ENCODE results near the gene SOX18. TPM values are rescaled to one million over a fixed set of nuclear protein-coding genes. Genes with fewer than 3 reads are reported as not detected.

SOX18 gene
- total and polyA plus RNA-seq, 2 donors (not counting 1 experiment from before 2014, with no cell fraction given) = not detected

DNA sequence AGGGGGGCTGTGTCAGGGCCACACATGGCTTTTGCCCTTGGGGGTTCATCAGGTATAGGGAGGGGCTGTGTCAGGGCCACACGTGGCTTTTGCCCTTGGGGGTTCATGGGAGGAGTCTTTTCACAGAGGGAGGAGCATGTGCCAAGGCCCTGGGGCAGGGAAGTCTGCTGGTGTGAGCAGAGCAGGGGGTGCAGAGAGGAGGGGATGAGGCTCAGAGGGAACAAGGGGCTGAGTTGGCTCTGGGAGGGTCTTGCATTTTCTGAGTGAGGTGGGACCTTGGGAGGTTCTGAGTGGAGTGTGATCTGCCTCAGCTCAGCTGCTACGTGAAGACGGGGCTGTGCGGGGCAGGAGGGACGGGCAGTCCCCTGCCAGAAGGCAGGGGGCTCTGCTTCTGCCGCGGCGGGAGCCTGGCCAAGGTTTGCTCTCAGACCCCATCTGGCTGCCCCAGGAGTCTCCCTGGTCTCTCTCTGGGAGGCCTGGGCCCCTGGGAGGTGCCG is 6.0 kb upstream of the SOX18 start:
- Histone ChIP-seq H2AFZ (ENCODE audit: low read length) (no peak overlapping the region), H4K20me1 (ENCODE audit: control insufficient read depth, extremely low read depth, insufficient read depth, low read length) (no peaks in the 10 kb centered on the region), H3K4me1 (ENCODE audit: control insufficient read depth, extremely low read depth, insufficient read depth, low read length) (no peaks in the 10 kb centered on the region), H3K79me2 (ENCODE audit: control insufficient read depth, insufficient read depth, low read length) (no peaks in the 10 kb centered on the region), H3K9me3 (ENCODE audit: control insufficient read depth, insufficient read depth, low read depth, low read length) (no peaks in the 10 kb centered on the region), H3K4me2 (ENCODE audit: extremely low read depth, insufficient read depth, low read length) (no peak overlapping the region), H3K27ac (ENCODE audit: insufficient read depth, low read length) (no peak overlapping the region), H3K27me3 (ENCODE audit: control insufficient read depth, insufficient read depth, low read length) (no peaks in the 10 kb centered on the region), H3K36me3 (ENCODE audit: control insufficient read depth, insufficient read depth, low read length) (no peaks in the 10 kb centered on the region), H3K4me3 (replicated peaks in 1 of 4; ENCODE audit: control extremely low read depth in 1 of 4, insufficient read depth in 1 of 4, low read depth in 3 of 4, low read length in 4 of 4) (no peak overlapping the region), H3K9ac (ENCODE audit: insufficient read depth, low read length) (no peak overlapping the region)
- TF ChIP-seq EZH2 (IDR thresholded peaks at IDR 0.05; ENCODE audit: low read length, missing control alignments) (no peak), CTCF (conservative IDR thresholded peaks at IDR 0.05 in 1 of 2, IDR thresholded peaks at IDR 0.05 in 1 of 2; ENCODE audit: low read depth in 1 of 2, low read length in 2 of 2) (no peak)
- no peak for DNase-seq (ENCODE audit: low read depth in 2 of 2)

DNA sequence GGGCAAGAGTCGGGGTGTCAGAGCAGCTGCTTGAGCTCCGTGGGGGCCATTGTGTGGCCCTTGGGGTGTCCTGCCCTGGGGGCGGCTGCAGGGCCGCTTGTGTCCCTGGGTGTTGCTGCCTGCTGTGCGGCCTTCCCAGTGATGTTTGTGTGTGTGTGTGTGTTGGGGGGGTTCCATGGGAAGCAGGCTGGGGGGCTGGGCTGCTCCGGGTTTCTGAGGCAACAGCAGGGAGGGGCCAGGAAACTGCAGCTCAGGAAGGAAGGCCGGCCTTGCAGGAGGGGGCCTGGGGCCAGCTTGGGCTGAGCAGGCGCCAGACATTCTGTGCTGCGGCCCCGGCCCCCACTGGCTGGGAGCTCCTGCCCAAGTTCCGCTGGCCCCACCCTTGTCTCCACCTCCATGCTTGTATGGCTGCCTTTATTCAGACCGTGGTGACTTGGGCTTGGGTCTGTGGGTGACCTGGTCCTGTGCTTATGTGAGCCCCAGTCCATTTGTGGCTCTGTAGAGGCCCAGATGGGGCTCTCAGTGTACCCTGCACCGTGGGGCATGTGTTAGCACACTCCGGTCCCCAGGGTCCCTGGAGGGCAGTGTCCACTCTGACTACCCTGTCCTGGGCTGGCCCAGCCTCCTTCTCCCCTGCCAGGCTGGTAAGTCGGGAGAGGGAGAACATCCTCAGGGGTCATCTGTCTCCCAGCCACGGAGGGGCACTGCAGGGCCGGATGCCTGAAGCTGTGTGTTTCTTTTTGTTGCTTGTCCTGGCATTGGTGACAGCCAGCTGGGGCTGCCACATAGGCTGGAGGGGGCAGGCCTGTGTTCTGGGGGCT is 4.6 kb upstream of the SOX18 start:
- H3K4me3 ChIP-seq (replicated peaks in 1 of 4; ENCODE audit: control extremely low read depth in 1 of 4, insufficient read depth in 1 of 4, low read depth in 3 of 4, low read length in 4 of 4) = no peak overlapping the region
- no peak overlapping the region for H3K4me2 ChIP-seq (ENCODE audit: extremely low read depth, insufficient read depth, low read length)
- H2AFZ ChIP-seq (ENCODE audit: low read length) = no peak overlapping the region
- H3K9ac ChIP-seq (ENCODE audit: insufficient read depth, low read length) = no peak overlapping the region
- no peaks in the 10 kb centered on the region for H3K4me1 ChIP-seq (ENCODE audit: control insufficient read depth, extremely low read depth, insufficient read depth, low read length)
- no peak overlapping the region for H3K27ac ChIP-seq (ENCODE audit: insufficient read depth, low read length)
- TF ChIP-seq EZH2 (IDR thresholded peaks at IDR 0.05; ENCODE audit: low read length, missing control alignments) (peak; percentile 16), CTCF (conservative IDR thresholded peaks at IDR 0.05 in 1 of 2, IDR thresholded peaks at IDR 0.05 in 1 of 2; ENCODE audit: low read depth in 1 of 2, low read length in 2 of 2) (peak; percentile 12 to 26)
- DNase-seq (ENCODE audit: low read depth in 2 of 2) = peak in 1 of 2 donors; percentile 32
- peaks cover 6% of the 10 kb centered on the region for H3K27me3 ChIP-seq (ENCODE audit: control insufficient read depth, insufficient read depth, low read length)
- no peaks in the 10 kb centered on the region for H3K36me3 ChIP-seq (ENCODE audit: control insufficient read depth, insufficient read depth, low read length)
- H3K79me2 ChIP-seq (ENCODE audit: control insufficient read depth, insufficient read depth, low read length) = no peaks in the 10 kb centered on the region
- H3K9me3 ChIP-seq (ENCODE audit: control insufficient read depth, insufficient read depth, low read depth, low read length) = no peaks in the 10 kb centered on the region
- no peaks in the 10 kb centered on the region for H4K20me1 ChIP-seq (ENCODE audit: control insufficient read depth, extremely low read depth, insufficient read depth, low read length)

DNA sequence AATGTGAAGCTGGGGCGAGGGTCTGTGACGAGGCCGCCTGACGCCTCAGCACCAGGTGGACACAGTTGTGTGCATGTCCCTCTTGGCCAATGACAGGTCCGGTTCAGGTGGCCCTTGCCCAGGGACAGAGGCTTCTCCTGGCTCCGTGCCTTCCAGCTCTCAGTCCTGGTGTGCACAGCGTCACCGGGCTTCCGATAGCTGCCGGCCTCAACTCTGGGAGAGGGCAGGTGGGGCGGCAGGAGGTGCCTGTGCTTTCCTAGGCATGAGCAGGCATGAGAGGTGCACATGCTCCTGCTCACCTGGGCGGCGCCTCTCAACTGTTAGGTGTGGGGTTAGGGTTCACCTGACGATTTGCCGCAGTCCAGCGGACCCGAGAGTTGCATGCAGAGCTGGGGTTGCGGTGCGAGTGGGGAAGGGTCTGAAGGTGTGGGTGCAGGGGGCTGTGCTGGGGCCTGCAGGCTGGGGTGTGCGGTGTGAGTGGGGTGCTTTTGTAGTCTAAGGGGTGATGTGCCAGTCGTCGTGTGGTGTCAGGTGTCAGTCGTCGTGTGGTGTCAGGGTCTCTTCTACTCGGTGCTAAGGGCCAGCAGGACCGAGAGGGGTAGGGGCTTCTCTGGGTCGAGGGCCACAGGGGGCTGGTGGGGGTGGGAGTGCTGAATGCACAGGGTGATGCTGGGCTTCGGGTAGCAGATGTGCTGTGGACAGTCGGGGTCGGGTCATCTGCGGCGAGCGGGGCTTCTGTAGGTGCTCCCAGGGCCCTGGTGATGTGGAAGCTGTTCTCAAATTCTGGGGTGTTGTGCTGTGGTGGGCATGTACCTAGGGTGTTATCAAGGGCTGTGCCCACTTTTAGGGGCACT is 3.8 kb upstream of the SOX18 start:
- no peak for DNase-seq (ENCODE audit: low read depth in 2 of 2)
- Histone ChIP-seq H2AFZ (ENCODE audit: low read length) (no peak overlapping the region), H4K20me1 (ENCODE audit: control insufficient read depth, extremely low read depth, insufficient read depth, low read length) (no peaks in the 10 kb centered on the region), H3K27me3 (ENCODE audit: control insufficient read depth, insufficient read depth, low read length) (peaks cover 6% of the 10 kb centered on the region), H3K79me2 (ENCODE audit: control insufficient read depth, insufficient read depth, low read length) (no peaks in the 10 kb centered on the region), H3K9ac (ENCODE audit: insufficient read depth, low read length) (no peak overlapping the region), H3K9me3 (ENCODE audit: control insufficient read depth, insufficient read depth, low read depth, low read length) (no peaks in the 10 kb centered on the region), H3K4me3 (replicated peaks in 1 of 4; ENCODE audit: control extremely low read depth in 1 of 4, insufficient read depth in 1 of 4, low read depth in 3 of 4, low read length in 4 of 4) (no peak overlapping the region), H3K4me2 (ENCODE audit: extremely low read depth, insufficient read depth, low read length) (no peak overlapping the region), H3K27ac (ENCODE audit: insufficient read depth, low read length) (no peak overlapping the region), H3K36me3 (ENCODE audit: control insufficient read depth, insufficient read depth, low read length) (no peaks in the 10 kb centered on the region), H3K4me1 (ENCODE audit: control insufficient read depth, extremely low read depth, insufficient read depth, low read length) (no peaks in the 10 kb centered on the region)
- no peak for TF ChIP-seq EZH2 (IDR thresholded peaks at IDR 0.05; ENCODE audit: low read length, missing control alignments)
- TF ChIP-seq CTCF (conservative IDR thresholded peaks at IDR 0.05 in 1 of 2, IDR thresholded peaks at IDR 0.05 in 1 of 2; ENCODE audit: low read depth in 1 of 2, low read length in 2 of 2) = no peak

All from fibroblast of lung (primary cell).